Measurements from ENCODE around the gene ADAMTS17. TPM values are rescaled to one million over a fixed set of nuclear protein-coding genes. Genes with fewer than 3 reads are reported as not detected.

ADAMTS17 gene
- total and polyA plus RNA-seq, 8 donors, result 0.31 to 14.3 (median 6.3) TPM

DNA sequence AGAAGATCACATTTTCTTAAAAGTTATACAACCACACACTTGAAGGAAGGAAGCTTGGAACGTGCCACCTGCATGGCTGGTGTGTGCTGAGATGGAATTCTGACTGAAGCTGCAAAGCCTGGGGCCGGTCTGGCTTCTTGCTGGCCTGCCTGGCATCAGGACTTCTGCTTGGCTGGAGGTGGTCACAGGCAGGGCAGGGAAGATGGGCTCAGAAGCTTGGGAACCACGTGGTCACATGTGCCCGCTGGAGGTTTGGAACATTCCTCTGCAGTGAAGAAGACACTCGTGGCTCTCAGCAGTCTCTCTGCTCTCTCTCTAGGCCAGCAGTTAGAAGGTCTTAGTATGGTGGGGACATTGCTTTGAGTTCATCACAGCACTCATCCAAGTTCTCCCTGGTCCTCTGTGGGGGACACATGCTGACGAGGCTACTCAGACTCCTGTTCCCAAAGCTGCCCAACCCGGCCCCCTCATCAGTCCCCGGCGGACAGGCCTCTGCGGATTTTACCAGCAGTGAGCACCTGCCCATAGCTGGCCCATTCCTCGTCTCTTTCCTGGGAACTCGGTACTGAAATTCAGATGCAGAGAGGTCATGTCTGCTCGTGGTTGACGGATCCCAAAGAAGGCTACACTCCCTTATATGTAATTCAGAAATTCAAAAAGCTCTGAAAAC lies 229.0 kb downstream of the ADAMTS17 start:
- DNase-seq, result no peak
- Histone ChIP-seq H3K4me1 (peaks cover 16 to 47% (median 26%) of the 10 kb centered on the region in 4 donors), H3K4me3 (no peak overlapping the region), H3K27ac (peak overlapping the region in 2 of 5 donors; percentile 32 to 80), H3K36me3 (no peaks in the 10 kb centered on the region), H3K9me3 (no peaks in the 10 kb centered on the region), H3K27me3 (no peaks in the 10 kb centered on the region)
- 89 to 93% (median 90%) methylated on average over 14 of the region's 14 CpGs for WGBS, 5 donors
- TF ChIP-seq CTCF (IDR thresholded peaks at IDR 0.05) (no peak), EP300 (IDR thresholded peaks at IDR 0.05) (no peak), POLR2AphosphoS5 (IDR thresholded peaks at IDR 0.05) (no peak), POLR2A (IDR thresholded peaks at IDR 0.05) (no peak)
- intact Hi-C loops (cut with DNase I; ENCODE audit: low total_unique reads), result no loop called here

GRCh38 chr15:100112061-100112420 lies 229.7 kb downstream of the ADAMTS17 start:
- DNase-seq, result no peak
- Histone ChIP-seq H3K4me3 (no peak overlapping the region), H3K36me3 (no peaks in the 10 kb centered on the region), H3K9me3 (no peaks in the 10 kb centered on the region), H3K27ac (peak overlapping the region in 4 of 5 donors; percentile 5 to 80 (median 48)), H3K4me1 (peaks cover 16 to 47% (median 26%) of the 10 kb centered on the region in 4 donors), H3K27me3 (no peaks in the 10 kb centered on the region)
- intact Hi-C loops (cut with DNase I; ENCODE audit: low total_unique reads), result no loop called here
- TF ChIP-seq CTCF (IDR thresholded peaks at IDR 0.05) (no peak), POLR2A (IDR thresholded peaks at IDR 0.05) (no peak), POLR2AphosphoS5 (IDR thresholded peaks at IDR 0.05) (no peak), EP300 (IDR thresholded peaks at IDR 0.05) (no peak)
- WGBS, 5 donors, result 52 to 84% (median 80%) methylated on average over 5 of the region's 5 CpGs

- peak in 2 of 3 donors; percentile 27 to 39 for TF ChIP-seq POLR2AphosphoS5 (IDR thresholded peaks at IDR 0.05)
- TF ChIP-seq CTCF (IDR thresholded peaks at IDR 0.05), result no peak
- no peak for TF ChIP-seq EP300 (IDR thresholded peaks at IDR 0.05)
- TF ChIP-seq POLR2A (IDR thresholded peaks at IDR 0.05), result no peak
- no peak overlapping the region for H3K4me3 ChIP-seq
- 49 to 58% (median 52%) methylated on average over 13 to 15 of the region's 15 CpGs for WGBS, 5 donors
- peak overlapping the region in 4 of 5 donors; percentile 27 to 80 (median 56) for H3K27ac ChIP-seq
- H3K36me3 ChIP-seq, result no peaks in the 10 kb centered on the region
- intact Hi-C loops (cut with DNase I; ENCODE audit: low total_unique reads), result no loop called here
- H3K4me1 ChIP-seq, result peaks cover 16 to 42% (median 24%) of the 10 kb centered on the region in 4 donors
- H3K9me3 ChIP-seq, result no peaks in the 10 kb centered on the region
- peak; percentile 28 to 69 for DNase-seq
- H3K27me3 ChIP-seq, result no peaks in the 10 kb centered on the region
Measured at GRCh38 chr15:100111125-100112060, 230.4 kb downstream of the ADAMTS17 start.

DNA sequence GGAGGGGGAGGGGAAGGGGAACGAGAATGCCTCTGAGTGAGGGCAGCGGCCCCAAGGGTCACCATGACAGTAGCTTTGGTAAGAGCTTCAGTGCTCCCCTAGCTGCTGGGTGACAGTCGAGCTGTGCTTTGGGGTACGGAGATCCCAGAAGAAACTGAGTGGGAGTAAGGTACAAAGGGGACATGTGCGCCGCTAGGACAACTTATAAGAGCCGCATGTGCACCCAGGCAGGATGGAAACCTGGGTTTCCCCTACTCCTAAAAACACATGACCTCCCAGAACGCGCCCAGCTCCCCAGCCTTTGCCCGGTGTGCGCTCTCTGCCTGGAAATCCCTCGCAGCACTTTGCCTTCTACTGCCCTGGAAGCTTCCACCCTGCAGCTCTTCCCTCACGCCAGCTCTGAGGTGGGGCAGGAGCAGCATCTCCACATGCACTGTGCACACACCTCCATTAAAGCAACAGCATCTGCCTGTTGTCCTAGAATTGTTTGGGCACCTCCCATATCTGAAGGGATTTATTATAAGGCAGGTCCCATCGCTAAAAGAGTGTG lies 232.2 kb downstream of the ADAMTS17 start:
- Histone ChIP-seq H3K4me3 (no peak overlapping the region), H3K9me3 (no peaks in the 10 kb centered on the region), H3K27me3 (no peaks in the 10 kb centered on the region), H3K27ac (no peak overlapping the region), H3K4me1 (peaks cover 11 to 36% (median 18%) of the 10 kb centered on the region in 4 donors), H3K36me3 (no peaks in the 10 kb centered on the region)
- 85 to 91% (median 86%) methylated on average over 14 of the region's 14 CpGs for WGBS, 5 donors
- no peak for TF ChIP-seq POLR2A (IDR thresholded peaks at IDR 0.05)
- TF ChIP-seq POLR2AphosphoS5 (IDR thresholded peaks at IDR 0.05), result no peak
- no peak for TF ChIP-seq CTCF (IDR thresholded peaks at IDR 0.05)
- no peak for TF ChIP-seq EP300 (IDR thresholded peaks at IDR 0.05)
- intact Hi-C loops (cut with DNase I; ENCODE audit: low total_unique reads), result no loop called here
- DNase-seq, result no peak
